Activated T-cell treated with anti-CD3 and anti-CD28 coated beads, Interleukin-2, amount 50 U/mL, for 48 hours (primary cell): ENCODE data around the gene MAG.

Experiments
- DNase-seq, 2 experiments: peaks; one replicate each; pipeline ENCODE4 v3.0.0-alpha.2; 2020

Gene MAG

GRCh38 chr19:35291916-35292315 is at the start of gene MAG:
TSS of gene MAG (plus strand) at chr19:35292161. CDS start at chr19:35295409, 3,248 bp downstream.
- no peak for DNase-seq

GRCh38 chr19:35246466-35247092 is 45.4 kb upstream of the MAG start:
- no peak for DNase-seq

GRCh38 chr19:35247526-35248309 is 44.2 kb upstream of the MAG start:
- DNase-seq = peak; percentile 58 to 69

GRCh38 chr19:35248310-35249145 is 43.4 kb upstream of the MAG start, which contains the start of gene LSR:
TSS of gene LSR (plus strand) at chr19:35249002. CDS start at chr19:35249023, 21 bp downstream.
- DNase-seq = peak; percentile 75 to 80

- DNase-seq = no peak
Measured at GRCh38 chr19:35249146-35249847, 42.7 kb upstream of the MAG start.

GRCh38 chr19:35249848-35250711 is 41.9 kb upstream of the MAG start:
- peak; percentile 15 to 17 for DNase-seq

GRCh38 chr19:35251456-35251855 is 40.5 kb upstream of the MAG start:
- peak; percentile 13 to 19 for DNase-seq

- DNase-seq = peak; percentile 11 to 13
Measured at GRCh38 chr19:35253316-35254286, 38.4 kb upstream of the MAG start.

- peak in 1 of 2 experiments; percentile 13 for DNase-seq
Measured at GRCh38 chr19:35254341-35255297, 37.3 kb upstream of the MAG start.

- DNase-seq = no peak
Measured at GRCh38 chr19:35256566-35256965, 35.4 kb upstream of the MAG start.

GRCh38 chr19:35257113-35257461 is 34.9 kb upstream of the MAG start:
- DNase-seq = peak in 1 of 2 experiments; percentile 12

- DNase-seq = peak; percentile 12 to 15
Measured at GRCh38 chr19:35260694-35261304, 31.2 kb upstream of the MAG start.

- peak; percentile 16 to 20 for DNase-seq
Measured at GRCh38 chr19:35261356-35262100, 30.4 kb upstream of the MAG start.

- peak; percentile 13 to 14 for DNase-seq
Measured at GRCh38 chr19:35262101-35262761, 29.7 kb upstream of the MAG start.

- DNase-seq = peak in 1 of 2 experiments; percentile 17
Measured at GRCh38 chr19:35264268-35265125, 27.5 kb upstream of the MAG start.
